Bronchial epithelial cell (primary cell): ENCODE measurements around the gene SOS2. TPM values are rescaled to one million over a fixed set of nuclear protein-coding genes. Genes with fewer than 3 reads are reported as not detected.

Source experiments
- DNase-seq: peaks from one replicate; pipeline ENCODE4 v3.0.0-alpha.2; 2010; ENCODE audit warnings: low read depth
- FAIRE-seq: peaks from 2 replicates; lab custom pipeline; 2011; peaks lifted over from hg19 to GRCh38; lab: Jason Lieb, UNC
- H3K27me3 ChIP-seq: 2 replicates; pipeline ENCODE4 v1.5.1; 2011; ENCODE audit warnings: low read length; ENCODE audit not compliant: control insufficient read depth, insufficient read depth
- H3K36me3 ChIP-seq: 2 replicates; pipeline ENCODE4 v1.5.1; 2011; ENCODE audit warnings: low read length; ENCODE audit not compliant: control insufficient read depth, insufficient read depth
- H3K4me3 ChIP-seq: 2 replicates; pipeline ENCODE4 v1.5.1; 2011; ENCODE audit warnings: mild to moderate bottlenecking, low read depth, low read length, control low read depth
- CTCF ChIP-seq: IDR thresholded peaks from 2 replicates; pipeline ENCODE4 v1.5.1; 2011; ENCODE audit warnings: mild to moderate bottlenecking, moderate library complexity, low read length, control low read depth, inconsistent platforms; ENCODE audit not compliant: insufficient read depth, severe bottlenecking
- total RNA-seq: library from RNA; depleted of rRNA; stranded (reverse); fragments of >200 nt; gene quantifications from 2 replicates; pipeline ENCODE4 v1.2.1, GENCODE V29; 2014

Gene SOS2
- total RNA-seq, 1 donor from 2014 or later, result 17.6 TPM

- Histone ChIP-seq H3K27me3 (no peaks in the 10 kb centered on the region), H3K4me3 (no peak overlapping the region), H3K36me3 (no peaks in the 10 kb centered on the region)
- DNase-seq (no peak), FAIRE-seq (no peak)
- no peak for TF ChIP-seq CTCF
These were observed 159.0 kb downstream of the SOS2 start for GRCh38 chr14:50072395-50072794.

GRCh38 chr14:50070840-50071548 lies 160.4 kb downstream of the SOS2 start:
- no peak for TF ChIP-seq CTCF
- no peak for FAIRE-seq

GRCh38 chr14:50070230-50070629 lies 161.1 kb downstream of the SOS2 start:
- no peak for FAIRE-seq
- no peak for DNase-seq
- Histone ChIP-seq H3K36me3 (no peaks in the 10 kb centered on the region), H3K4me3 (no peak overlapping the region), H3K27me3 (no peaks in the 10 kb centered on the region)
- no peak for TF ChIP-seq CTCF

More at GRCh38 chr14:50070840-50071548, 160.4 kb downstream of the SOS2 start:
- Histone ChIP-seq H3K27me3 (no peaks in the 10 kb centered on the region), H3K36me3 (no peaks in the 10 kb centered on the region), H3K4me3 (no peak overlapping the region)
- no peak for DNase-seq

GRCh38 chr14:50069325-50069724 lies 162.1 kb downstream of the SOS2 start:
- no peak overlapping the region for H3K4me3 ChIP-seq
- FAIRE-seq, result no peak
- no peak for TF ChIP-seq CTCF
- no peaks in the 10 kb centered on the region for H3K36me3 ChIP-seq
- no peaks in the 10 kb centered on the region for H3K27me3 ChIP-seq
- DNase-seq, result no peak

GRCh38 chr14:50068496-50068895 lies 162.9 kb downstream of the SOS2 start:
- no peak for FAIRE-seq

More at GRCh38 chr14:50068496-50068895, 162.9 kb downstream of the SOS2 start:
- no peak for TF ChIP-seq CTCF
- no peak for DNase-seq
- no peak overlapping the region for H3K4me3 ChIP-seq
- H3K27me3 ChIP-seq, result no peaks in the 10 kb centered on the region
- H3K36me3 ChIP-seq, result no peaks in the 10 kb centered on the region
